ENCODE measurements around the gene HINT3.

DNA sequence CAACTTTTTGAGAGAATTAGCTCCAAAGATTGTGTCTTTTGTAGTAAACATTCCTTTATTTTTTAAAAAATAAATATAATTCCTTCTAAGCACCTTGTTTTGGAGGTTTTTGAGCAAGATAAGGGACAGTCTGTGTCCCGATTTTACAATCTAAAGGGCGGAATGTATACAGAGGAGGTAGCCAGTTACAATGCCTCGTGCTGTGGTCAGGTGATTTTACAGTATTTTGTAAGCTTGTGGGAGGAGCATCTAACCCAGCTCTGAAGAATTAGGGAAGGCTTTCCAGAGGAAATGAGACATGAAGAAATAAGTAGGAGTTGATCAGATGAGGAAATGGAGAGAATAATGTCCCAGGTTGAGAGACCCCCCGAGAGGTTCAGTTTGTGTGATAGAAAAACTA lies 1.3 kb downstream of the HINT3 start:
- TF ChIP-seq, protein P1, sequence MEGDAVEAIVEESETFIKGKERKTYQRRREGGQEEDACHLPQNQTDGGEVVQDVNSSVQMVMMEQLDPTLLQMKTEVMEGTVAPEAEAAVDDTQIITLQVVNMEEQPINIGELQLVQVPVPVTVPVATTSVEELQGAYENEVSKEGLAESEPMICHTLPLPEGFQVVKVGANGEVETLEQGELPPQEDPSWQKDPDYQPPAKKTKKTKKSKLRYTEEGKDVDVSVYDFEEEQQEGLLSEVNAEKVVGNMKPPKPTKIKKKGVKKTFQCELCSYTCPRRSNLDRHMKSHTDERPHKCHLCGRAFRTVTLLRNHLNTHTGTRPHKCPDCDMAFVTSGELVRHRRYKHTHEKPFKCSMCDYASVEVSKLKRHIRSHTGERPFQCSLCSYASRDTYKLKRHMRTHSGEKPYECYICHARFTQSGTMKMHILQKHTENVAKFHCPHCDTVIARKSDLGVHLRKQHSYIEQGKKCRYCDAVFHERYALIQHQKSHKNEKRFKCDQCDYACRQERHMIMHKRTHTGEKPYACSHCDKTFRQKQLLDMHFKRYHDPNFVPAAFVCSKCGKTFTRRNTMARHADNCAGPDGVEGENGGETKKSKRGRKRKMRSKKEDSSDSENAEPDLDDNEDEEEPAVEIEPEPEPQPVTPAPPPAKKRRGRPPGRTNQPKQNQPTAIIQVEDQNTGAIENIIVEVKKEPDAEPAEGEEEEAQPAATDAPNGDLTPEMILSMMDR (IDR thresholded peaks at IDR 0.05), result no peak
- TF ChIP-seq POLR2A (IDR thresholded peaks at IDR 0.05), result no peak

Data from gastroesophageal sphincter (tissue), 3 donors.